ENCODE results near the gene CTNNA2.

- TF ChIP-seq CTCF (conservative IDR thresholded peaks at IDR 0.05 in 1 of 2, IDR thresholded peaks at IDR 0.05 in 1 of 2; ENCODE audit: extremely low read depth in 1 of 2, insufficient read depth in 1 of 2, low read depth in 1 of 2, low read length in 2 of 2): no peak
- TF ChIP-seq EZH2 (IDR thresholded peaks at IDR 0.05; ENCODE audit: borderline replicate concordance, low read length): no peak
Measured at GRCh38 chr2:79640001-79640400, 127.2 kb downstream of the CTNNA2 start.

All from mammary epithelial cell (primary cell).